Myocyte (in vitro differentiated cells): ENCODE measurements around the gene NTM. TPM values are rescaled to one million over a fixed set of nuclear protein-coding genes. Genes with fewer than 3 reads are reported as not detected.

Experiments used
- DNase-seq: peaks from one replicate; pipeline ENCODE4 v3.0.0-alpha.2; 2012; ENCODE audit warnings: low read depth
- total RNA-seq: library from RNA; depleted of rRNA; stranded (reverse); fragments of >200 nt; gene quantifications from 2 replicates; pipeline ENCODE4 v1.2.3, GENCODE V29; 2014

The NTM gene
- total RNA-seq, 1 donor from 2014 or later: 41.5 TPM

DNA sequence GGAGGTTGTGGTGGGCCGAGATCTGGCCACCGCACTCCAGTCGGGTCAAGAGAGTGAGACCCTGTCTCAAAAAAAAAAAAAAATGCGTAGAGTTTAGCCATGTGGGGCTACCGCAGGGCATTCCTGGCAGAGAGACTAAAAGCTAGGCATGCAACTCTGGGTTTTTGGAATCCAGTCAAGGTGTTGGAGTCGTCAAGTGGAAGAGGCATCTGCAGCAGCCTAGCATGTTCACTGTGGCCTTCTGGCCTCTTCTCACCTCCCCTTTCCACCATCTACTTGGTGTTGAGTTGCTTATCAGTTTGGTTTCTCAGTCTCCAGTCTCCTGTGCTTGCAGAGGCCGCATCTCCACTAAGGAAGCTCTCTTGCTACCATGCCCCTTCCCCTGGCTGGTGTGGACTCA is 572.5 kb downstream of the NTM start:
- no peak for DNase-seq

- no peak for DNase-seq
These were observed 572.9 kb downstream of the NTM start for GRCh38 chr11:131943295-131943694.

- no peak for DNase-seq
These were observed 574.3 kb downstream of the NTM start for GRCh38 chr11:131944736-131945135.

- no peak for DNase-seq
These were observed 575.3 kb downstream of the NTM start for GRCh38 chr11:131945706-131946105.

DNA sequence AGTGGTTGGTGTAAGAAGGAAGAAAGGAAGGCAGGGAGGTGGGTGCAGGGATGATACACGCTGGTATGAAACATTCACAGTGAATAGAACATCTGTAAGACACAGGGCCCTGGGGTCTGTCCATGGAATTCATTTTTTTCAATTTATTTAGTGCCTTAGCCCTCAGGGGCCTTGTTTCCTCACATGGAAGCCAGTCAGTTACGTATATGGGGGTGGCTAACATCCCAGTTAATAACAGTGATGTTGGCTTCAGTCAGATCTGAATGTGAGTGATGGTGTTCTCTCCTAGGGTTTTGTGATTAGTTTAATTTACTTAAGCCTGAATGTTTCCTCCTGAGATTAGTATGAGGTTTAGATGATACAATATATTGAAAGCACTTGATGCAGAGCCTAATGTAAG is 577.1 kb downstream of the NTM start:
- DNase-seq: no peak

- no peak for DNase-seq
These were observed 580.7 kb downstream of the NTM start for GRCh38 chr11:131951121-131951520.

DNA sequence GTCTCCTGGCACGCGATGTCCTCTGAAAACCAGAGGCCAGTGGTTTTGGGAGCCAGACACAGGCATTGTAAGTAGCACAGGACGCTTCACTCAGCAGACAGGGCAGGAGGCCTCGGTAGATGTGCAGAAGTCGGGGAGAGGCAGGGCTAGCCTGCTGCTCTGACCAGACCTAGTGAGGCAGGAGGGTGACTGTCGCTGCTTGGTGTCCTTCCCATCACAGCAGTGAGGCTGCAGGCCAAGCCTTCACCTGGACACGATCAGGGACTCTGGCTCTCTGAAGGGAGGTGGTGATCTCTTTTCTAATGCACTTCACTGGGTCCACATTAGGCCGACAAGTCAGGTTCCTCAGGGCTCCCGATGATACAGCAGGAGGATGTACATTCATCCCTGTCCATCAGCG is 583.7 kb downstream of the NTM start:
- DNase-seq: no peak

DNA sequence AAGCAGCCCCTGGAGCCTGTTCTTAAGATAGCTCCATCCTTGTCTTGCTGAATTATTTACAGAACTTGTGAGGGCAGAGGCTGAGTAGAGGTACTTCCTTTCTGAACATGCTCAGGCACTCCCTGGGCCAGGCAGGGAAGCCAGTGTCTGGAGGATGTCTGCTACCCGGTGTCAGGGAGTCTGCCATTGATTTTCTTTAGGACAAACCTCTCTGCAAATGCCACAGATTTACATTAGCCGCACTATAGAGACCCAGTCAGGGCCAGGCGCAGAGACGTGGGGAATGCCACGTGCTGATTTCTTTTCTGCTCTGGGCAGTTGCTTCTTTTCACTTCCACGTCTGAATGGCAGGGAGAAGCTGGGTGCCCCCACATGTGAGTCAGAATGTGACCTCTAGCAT is 585.5 kb downstream of the NTM start:
- no peak for DNase-seq

DNA sequence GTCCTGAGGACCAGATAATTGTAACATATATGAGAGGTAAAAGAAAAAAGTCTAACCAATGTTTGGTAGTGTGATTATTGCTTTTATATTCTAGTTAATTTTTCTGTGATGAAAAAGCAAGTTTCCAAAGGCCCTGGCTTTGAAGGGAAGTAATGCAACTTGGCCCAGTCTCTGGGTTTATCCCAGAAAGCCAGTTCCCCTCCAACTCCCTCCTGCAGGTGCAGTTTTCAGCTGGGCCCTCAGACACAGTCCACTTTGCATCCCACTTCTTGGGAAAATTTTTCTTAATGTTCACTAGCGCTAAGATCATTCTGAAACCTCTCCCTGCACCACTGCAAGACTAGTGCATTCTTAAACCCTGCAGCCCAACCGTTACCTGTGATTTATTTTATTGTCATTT is 586.8 kb downstream of the NTM start:
- no peak for DNase-seq

DNA sequence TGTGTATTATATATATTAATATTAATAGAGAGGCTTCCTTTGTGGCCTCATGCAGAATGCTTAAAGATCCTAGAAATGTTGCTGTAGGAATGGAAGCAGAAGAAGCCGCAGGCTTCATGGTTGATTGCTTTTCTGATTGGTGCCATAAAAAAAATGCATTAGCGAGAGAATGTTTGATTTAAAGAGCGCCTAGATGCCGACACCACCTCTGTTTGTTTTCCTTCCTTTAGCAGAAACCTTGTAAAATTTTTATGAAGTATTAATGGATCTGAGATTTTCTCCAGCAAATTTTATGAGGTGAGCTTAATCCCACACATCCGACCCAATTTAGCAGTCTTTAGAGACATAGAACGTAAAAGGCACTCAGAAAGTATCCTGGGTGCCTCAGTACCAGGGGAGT is 587.5 kb downstream of the NTM start:
- DNase-seq: no peak

DNA sequence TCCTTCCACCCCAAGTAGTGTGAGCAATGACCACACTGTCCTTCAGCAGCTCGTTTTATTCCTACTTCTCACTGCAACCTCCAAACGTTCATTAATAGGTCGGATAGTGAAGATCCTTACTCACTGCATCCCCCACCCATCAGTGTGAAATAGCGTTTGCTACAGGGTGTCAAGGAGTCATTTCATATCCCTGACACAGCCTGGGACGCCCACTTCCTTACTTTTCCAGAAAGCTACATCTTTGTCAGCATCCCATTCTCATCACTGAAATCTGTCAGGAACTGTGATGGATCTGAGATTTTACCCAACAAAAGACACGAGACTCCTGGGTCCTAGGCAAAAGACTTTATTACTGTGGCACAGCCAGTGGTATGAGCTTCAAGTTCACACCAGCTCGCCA is 592.4 kb downstream of the NTM start:
- DNase-seq: no peak

GRCh38 chr11:131964698-131965483 is 594.5 kb downstream of the NTM start:
- no peak for DNase-seq

DNA sequence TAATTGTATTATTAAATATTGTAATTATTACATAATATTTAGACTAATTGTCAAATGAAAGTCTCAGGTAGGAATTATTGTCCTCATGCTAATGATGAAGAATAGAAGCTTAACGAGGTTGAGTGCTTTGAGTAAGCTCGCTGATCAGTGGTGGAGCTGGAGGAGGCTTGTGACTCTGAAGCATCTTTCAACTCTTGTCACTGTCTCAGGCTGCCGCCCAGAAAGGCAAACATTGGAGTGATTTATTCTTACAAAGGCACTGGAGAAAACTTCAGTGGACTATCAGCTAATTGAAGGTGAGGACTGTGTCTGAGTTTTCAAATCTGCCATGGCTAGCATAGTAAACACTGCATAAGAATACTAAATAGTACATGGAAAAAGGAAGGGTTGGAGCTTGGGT is 595.1 kb downstream of the NTM start:
- no peak for DNase-seq

- peak; percentile 90 for DNase-seq
These were observed 596.3 kb downstream of the NTM start for GRCh38 chr11:131966667-131967066.

DNA sequence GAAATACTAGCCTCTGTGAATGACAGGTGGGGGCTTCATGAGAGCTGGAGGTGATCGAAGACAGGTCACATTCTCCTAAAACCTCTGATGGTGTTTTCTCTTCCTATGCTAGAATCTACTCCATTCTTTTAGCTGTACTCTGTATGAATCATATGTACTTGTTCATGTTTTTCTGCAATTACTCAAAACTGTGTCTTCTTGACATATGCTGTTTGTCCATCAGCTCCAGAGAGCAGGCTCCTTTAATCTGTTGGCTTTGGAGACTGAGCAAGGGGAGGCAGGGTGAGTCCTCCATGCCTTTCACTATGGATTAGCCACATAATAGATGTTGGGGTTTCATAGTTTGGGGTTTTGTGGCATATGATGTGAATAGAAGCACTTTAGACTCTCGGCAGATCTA is 598.8 kb downstream of the NTM start:
- no peak for DNase-seq

DNA sequence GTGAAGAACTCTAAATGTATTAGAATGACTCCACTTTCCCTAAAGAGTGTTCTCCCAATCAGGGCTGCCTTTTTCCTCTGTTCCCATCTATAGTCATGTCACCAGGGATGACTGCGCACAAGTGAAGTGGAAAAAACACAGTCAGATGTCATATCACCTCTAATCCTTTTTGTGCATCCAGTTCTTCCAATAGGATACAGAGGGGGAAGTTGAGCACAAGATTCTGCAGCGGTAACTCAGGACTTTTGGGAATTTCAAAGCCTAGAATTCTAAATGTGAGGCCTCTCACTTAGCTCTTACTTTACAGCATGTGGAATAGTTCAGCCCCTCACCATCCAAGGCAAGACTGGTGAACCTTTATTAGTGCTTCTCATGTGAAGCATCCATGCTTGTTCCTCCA is 602.6 kb downstream of the NTM start:
- DNase-seq: no peak

- DNase-seq: no peak
These were observed 605.2 kb downstream of the NTM start for GRCh38 chr11:131975619-131976018.

GRCh38 chr11:131976021-131976420 is 605.6 kb downstream of the NTM start:
- DNase-seq: no peak

DNA sequence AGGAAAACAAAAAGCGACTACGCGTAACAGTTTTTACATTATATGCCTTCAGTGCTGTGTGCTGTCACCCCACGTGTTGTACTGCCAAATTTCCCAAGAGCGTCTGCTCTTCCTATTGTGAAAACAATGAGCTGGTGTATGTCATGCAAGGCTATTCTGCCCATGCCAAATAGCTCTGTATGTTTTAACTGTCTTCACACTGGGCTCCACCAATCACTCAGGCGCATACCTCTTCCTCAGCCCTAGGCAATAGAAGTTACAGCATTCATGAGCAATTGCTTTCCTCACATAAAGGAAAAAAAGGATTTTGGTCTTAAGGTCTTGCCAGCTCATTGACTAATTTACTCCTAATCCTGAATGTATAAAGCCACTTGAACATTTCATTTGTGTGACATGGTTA is 606.8 kb downstream of the NTM start:
- no peak for DNase-seq

DNA sequence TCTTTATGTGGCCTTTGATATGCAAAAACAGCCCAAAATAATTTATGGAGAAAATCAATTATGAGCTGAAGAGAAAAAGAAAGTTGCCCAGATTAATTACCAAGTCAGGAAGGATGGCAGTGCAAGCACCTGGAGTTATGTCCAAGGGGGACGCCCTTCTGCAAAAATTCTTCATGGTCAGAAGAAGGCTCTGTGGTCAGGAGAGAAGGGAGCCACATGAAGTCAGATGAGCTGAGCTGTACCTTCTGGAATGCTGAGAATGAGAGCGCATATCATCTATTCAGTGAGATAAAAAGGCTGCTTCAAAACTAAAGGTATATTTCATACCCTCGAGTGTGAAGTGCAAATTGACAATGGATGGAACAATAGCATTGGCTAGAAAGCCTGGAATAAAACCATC is 607.4 kb downstream of the NTM start:
- DNase-seq: peak; percentile 84

DNA sequence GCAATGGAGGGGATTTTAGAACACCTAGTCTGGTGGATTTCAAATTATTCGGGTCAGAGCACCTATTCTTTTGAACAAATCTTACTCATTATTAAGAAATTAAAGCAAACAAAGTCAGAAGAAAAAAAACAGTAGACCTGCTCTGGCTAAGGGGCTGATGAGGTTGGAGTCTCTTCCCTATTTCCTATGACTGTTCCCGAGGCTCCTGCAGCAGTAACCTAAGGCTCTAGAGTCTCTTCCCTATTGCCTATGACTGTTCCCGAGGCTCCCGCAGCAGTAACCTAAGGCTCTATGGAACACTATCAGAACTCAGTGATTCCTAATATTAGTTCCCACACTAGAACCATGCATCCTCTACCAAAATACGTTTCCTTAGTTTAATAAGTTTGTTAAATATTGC is 607.9 kb downstream of the NTM start:
- peak; percentile 17 for DNase-seq

DNA sequence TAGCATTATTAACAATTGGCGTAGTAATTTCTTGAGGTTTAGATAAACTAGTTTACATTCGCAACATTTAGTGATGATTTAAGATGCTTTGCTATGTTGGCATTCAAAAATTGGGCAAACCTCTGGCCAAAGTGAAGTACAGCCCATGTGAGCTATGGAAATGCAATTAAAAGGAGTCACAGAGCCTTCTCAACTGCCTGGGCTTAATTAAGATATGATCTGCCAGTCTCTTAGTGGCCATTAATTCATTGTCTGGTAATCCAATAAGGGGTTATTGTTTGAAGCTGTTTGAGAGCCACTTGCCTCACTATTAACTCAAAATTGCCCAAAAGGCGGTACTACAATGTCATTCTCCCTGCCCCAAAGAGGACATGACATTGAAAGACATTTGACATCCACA is 608.9 kb downstream of the NTM start:
- DNase-seq: no peak

GRCh38 chr11:131980199-131980598 is 609.8 kb downstream of the NTM start:
- no peak for DNase-seq
